H1 (cell line): ENCODE measurements around the gene TAGLN2. TPM values are rescaled to one million over a fixed set of nuclear protein-coding genes. Genes with fewer than 3 reads are reported as not detected.

ENCODE experiments used
- microRNA-seq, 2 experiments: library from miRNA; unstranded; fragments of <30 nt; microRNA quantifications; one replicate each; pipeline versions ENCODE4 to v1.2.0, GENCODE V29; 2016 to 2020; ENCODE audit warnings: borderline microRNAs expressed in 2 of 2, borderline number of aligned reads in 2 of 2, borderline replicate concordance in 1 of 2
- polyA plus RNA-seq, 7 experiments: library from polyadenylated mRNA; depleted of rRNA in 3 of 7; stranded (reverse) in 5 of 7; unstranded in 2 of 7; fragments of >200 nt in 5 of 7; fragments of 200-250 nt in 2 of 7; gene quantifications; 1 replicate in 5 of 7; 2 replicates in 1 of 7; 4 replicates in 1 of 7; pipeline versions ENCODE4 v1.2.1 to v1.2.3, GENCODE V29; 2011 to 2013; ENCODE audit warnings: missing spikeins in 2 of 7, mixed read lengths in 2 of 7
- small RNA-seq: library from polyadenylated mRNA; stranded (forward); fragments of <200 nt; extraction: miRNeasy Mini kit (QIAGEN cat#:217004); gene quantifications from one replicate; pipeline ENCODE3, GENCODE V24; 2013; ENCODE audit not compliant: insufficient read depth
- total RNA-seq: library from RNA; stranded (reverse); fragmentation: NEBNext Ultra II Directional; extraction: Animal tissue kit (Norgen Biotek cat#: 25700); gene quantifications from 2 replicates; pipeline ENCODE4 v1.2.1, GENCODE V29; 2021

Gene TAGLN2
- total and polyA plus RNA-seq, 2 of the 8 experiments (the other 6 are each of a cell fraction or from before 2014, with no cell fraction given): 93.0 to 114 TPM

Small RNAs within 50 kb of the gene (microRNA-seq; reads per million reads assigned to microRNA genes)
- gene MIR4259: 0 reads per million in 2 experiments

Small RNAs within 50 kb of the gene (small RNA-seq; reads per million reads assigned to genes)
- not detected for gene MIR4259

Other genes with a start within 250 kb of the TAGLN2 start
- not detected in 2 replicates for gene CRP, start 210.9 kb downstream of the TAGLN2 start, total RNA-seq
- gene CRP, start 210.9 kb downstream of the TAGLN2 start, polyA plus RNA-seq (2011; rRNA removed): not detected in 2 replicates
- 45.8 and 48.3 TPM in 2 replicates for gene DUSP23, start 144.5 kb downstream of the TAGLN2 start, total RNA-seq
- gene DUSP23, start 144.5 kb downstream of the TAGLN2 start, polyA plus RNA-seq (2011; rRNA removed): 80.1 and 122 TPM in 2 replicates
- gene FCRL6, start 123.1 kb downstream of the TAGLN2 start, total RNA-seq: not detected in 2 replicates
- 0.08 TPM in 1 of 2 replicates, not detected in the other for gene FCRL6, start 123.1 kb downstream of the TAGLN2 start, polyA plus RNA-seq (2011; rRNA removed)
- not detected in 2 replicates for gene SLAMF8, start 98.6 kb downstream of the TAGLN2 start, total RNA-seq
- gene SLAMF8, start 98.6 kb downstream of the TAGLN2 start, polyA plus RNA-seq (2011; rRNA removed): not detected in 2 replicates
- gene VSIG8, start 62.9 kb downstream of the TAGLN2 start, total RNA-seq: not detected in 2 replicates
- gene VSIG8, start 62.9 kb downstream of the TAGLN2 start, polyA plus RNA-seq (2011; rRNA removed): not detected in 2 replicates
- not detected in 2 replicates for gene CFAP45, start 25.3 kb downstream of the TAGLN2 start, total RNA-seq
- 0.05 and 0.11 TPM in 2 replicates for gene CFAP45, start 25.3 kb downstream of the TAGLN2 start, polyA plus RNA-seq (2011; rRNA removed)
- 28.1 and 29.2 TPM in 2 replicates for gene IGSF9, start 20.1 kb upstream of the TAGLN2 start, total RNA-seq
- gene IGSF9, start 20.1 kb upstream of the TAGLN2 start, polyA plus RNA-seq (2011; rRNA removed): 10.9 and 22.5 TPM in 2 replicates
- not detected in 2 replicates for gene SLAMF9, start 28.7 kb upstream of the TAGLN2 start, total RNA-seq
- gene SLAMF9, start 28.7 kb upstream of the TAGLN2 start, polyA plus RNA-seq (2011; rRNA removed): not detected in 2 replicates
- 5.1 and 5.4 TPM in 2 replicates for gene PIGM, start 106.5 kb upstream of the TAGLN2 start, total RNA-seq
- 5.7 and 6.0 TPM in 2 replicates for gene PIGM, start 106.5 kb upstream of the TAGLN2 start, polyA plus RNA-seq (2011; rRNA removed)
- gene KCNJ10, start 144.7 kb upstream of the TAGLN2 start, total RNA-seq: 2.2 and 2.4 TPM in 2 replicates
- gene KCNJ10, start 144.7 kb upstream of the TAGLN2 start, polyA plus RNA-seq (2011; rRNA removed): 1.7 and 3.5 TPM in 2 replicates
- gene KCNJ9, start 156.0 kb upstream of the TAGLN2 start, total RNA-seq: 0.08 and 0.13 TPM in 2 replicates
- gene KCNJ9, start 156.0 kb upstream of the TAGLN2 start, polyA plus RNA-seq (2011; rRNA removed): 0.02 and 0.11 TPM in 2 replicates
- gene IGSF8, start 173.1 kb upstream of the TAGLN2 start, total RNA-seq: 69.6 and 71.2 TPM in 2 replicates
- 132 and 166 TPM in 2 replicates for gene IGSF8, start 173.1 kb upstream of the TAGLN2 start, polyA plus RNA-seq (2011; rRNA removed)
- 34.8 and 39.7 TPM in 2 replicates for gene ATP1A2, start 190.3 kb upstream of the TAGLN2 start, total RNA-seq
- gene ATP1A2, start 190.3 kb upstream of the TAGLN2 start, polyA plus RNA-seq (2011; rRNA removed): 40.8 and 54.2 TPM in 2 replicates
- gene ATP1A4, start 226.1 kb upstream of the TAGLN2 start, total RNA-seq: 0.57 and 0.61 TPM in 2 replicates
- gene ATP1A4, start 226.1 kb upstream of the TAGLN2 start, polyA plus RNA-seq (2011; rRNA removed): 0.48 and 0.80 TPM in 2 replicates